ENCODE data around the gene RPL23.

Gene RPL23

GRCh38 chr17:38883592-38884526, 30.3 kb upstream of the RPL23 start:
- peak; percentile 41 for DNase-seq

GRCh38 chr17:38882870-38883269, 29.3 kb upstream of the RPL23 start:
- no peak for DNase-seq

GRCh38 chr17:38881600-38882191, 28.2 kb upstream of the RPL23 start:
- peak; percentile 94 for DNase-seq

- DNase-seq = peak; percentile 61
Measured at GRCh38 chr17:38879878-38880665, 26.6 kb upstream of the RPL23 start.

GRCh38 chr17:38877130-38877851, 23.8 kb upstream of the RPL23 start:
- DNase-seq = peak; percentile 29

- no peak for DNase-seq
Measured at GRCh38 chr17:38875477-38876075, 22.1 kb upstream of the RPL23 start.

- DNase-seq = no peak
Measured at GRCh38 chr17:38874505-38875400, 21.2 kb upstream of the RPL23 start.

- no peak for DNase-seq
Measured at GRCh38 chr17:38873640-38874380, 20.3 kb upstream of the RPL23 start.

- no peak for DNase-seq
Measured at GRCh38 chr17:38872671-38873385, 19.3 kb upstream of the RPL23 start.

GRCh38 chr17:38872027-38872511, 18.5 kb upstream of the RPL23 start:
- DNase-seq = no peak

- DNase-seq = peak; percentile 93
Measured at GRCh38 chr17:38871247-38872015, 17.9 kb upstream of the RPL23 start.

GRCh38 chr17:38870259-38871165, 17.0 kb upstream of the RPL23 start:
- peak; percentile 91 for DNase-seq

- DNase-seq = peak; percentile 95
Measured at GRCh38 chr17:38869526-38870258, 16.2 kb upstream of the RPL23 start, which contains the start of gene LASP1. Gene LASP1, plus strand, starts transcription at chr17:38870058. Its CDS starts 132 bp downstream, at chr17:38870190.

- peak; percentile 93 for DNase-seq
Measured at GRCh38 chr17:38868817-38869525, 15.4 kb upstream of the RPL23 start.

GRCh38 chr17:38867968-38868816, 14.7 kb upstream of the RPL23 start:
- DNase-seq = peak; percentile 57

Measured in hematopoietic multipotent progenitor cell treated with erythropoietin and hydrocortisone succinate and interleukin-3 and kit ligand, for 4 days (in vitro differentiated cells).